H9 (cell line): ENCODE results near the gene USP47. TPM values are rescaled to one million over a fixed set of nuclear protein-coding genes. Genes with fewer than 3 reads are reported as not detected.

Experiments used
- DNase-seq: peaks from one replicate; pipeline ENCODE4 v3.0.0-alpha.2; 2017
- H2AFZ ChIP-seq: one replicate; pipeline ENCODE4 v1.6.1; 2013; ENCODE audit warnings: mild to moderate bottlenecking, low read length, control low read depth, moderate library complexity
- H2AK5ac ChIP-seq: 2 replicates; pipeline ENCODE4 v1.6.1; 2013; ENCODE audit warnings: low read length, control low read depth, mixed read lengths; ENCODE audit not compliant: insufficient read length
- H2BK120ac ChIP-seq: one replicate; pipeline ENCODE4 v1.6.1; 2013; ENCODE audit warnings: low read depth, mild to moderate bottlenecking, low read length, control low read depth, inconsistent platforms; ENCODE audit not compliant: poor library complexity, severe bottlenecking
- H2BK12ac ChIP-seq: 2 replicates; pipeline ENCODE4 v1.6.1; 2013; ENCODE audit warnings: low read length, control low read depth, mixed read lengths, low read depth; ENCODE audit not compliant: insufficient read length
- H2BK15ac ChIP-seq: 2 replicates; pipeline ENCODE4 v1.6.1; 2013; ENCODE audit warnings: low read depth, low read length, control low read depth
- H2BK20ac ChIP-seq: one replicate; pipeline ENCODE4 v1.6.1; 2013; ENCODE audit warnings: low read depth, mild to moderate bottlenecking, low read length, control low read depth, inconsistent platforms; ENCODE audit not compliant: poor library complexity, severe bottlenecking
- H2BK5ac ChIP-seq: 2 replicates; pipeline ENCODE4 v1.6.1; 2013; ENCODE audit warnings: low read length, control low read depth, mixed read lengths; ENCODE audit not compliant: insufficient read length
- H3K14ac ChIP-seq: 2 replicates; pipeline ENCODE4 v1.6.1; 2013; ENCODE audit warnings: low read length, control low read depth; ENCODE audit not compliant: insufficient read depth
- H3K18ac ChIP-seq: 2 replicates; pipeline ENCODE4 v1.6.1; 2013; ENCODE audit warnings: low read depth, mild to moderate bottlenecking, mixed read lengths, low read length, control low read depth; ENCODE audit not compliant: insufficient read length
- H3K23ac ChIP-seq: 2 replicates; pipeline ENCODE4 v1.6.1; 2013; ENCODE audit warnings: low read length, control low read depth, mixed read lengths, low read depth; ENCODE audit not compliant: insufficient read length
- H3K23me2 ChIP-seq: 2 replicates; pipeline ENCODE4 v1.6.1; 2013; ENCODE audit warnings: low read depth, mild to moderate bottlenecking, mixed read lengths, low read length, control low read depth; ENCODE audit not compliant: insufficient read length, poor library complexity, severe bottlenecking
- H3K27ac ChIP-seq: 2 replicates; pipeline ENCODE4 v1.5.1; 2013; ENCODE audit warnings: low read length, control low read depth, mixed read lengths, low read depth; ENCODE audit not compliant: insufficient read length
- H3K27me3 ChIP-seq: 2 replicates; pipeline ENCODE4 v1.6.1; 2013; ENCODE audit warnings: low read length, control low read depth, inconsistent platforms; ENCODE audit not compliant: insufficient read depth
- H3K4ac ChIP-seq: 2 replicates; pipeline ENCODE4 v1.6.1; 2013; ENCODE audit warnings: low read depth, mild to moderate bottlenecking, control low read depth, inconsistent platforms, low read length, moderate library complexity
- H3K4me1 ChIP-seq: 2 replicates; pipeline ENCODE4 v1.6.1; 2013; ENCODE audit warnings: low read length, control low read depth, inconsistent platforms; ENCODE audit not compliant: insufficient read depth
- H3K4me2 ChIP-seq: 2 replicates; pipeline ENCODE4 v1.6.1; 2013; ENCODE audit warnings: low read length, control low read depth, mixed read lengths; ENCODE audit not compliant: insufficient read length, insufficient read depth
- H3K56ac ChIP-seq: 2 replicates; pipeline ENCODE4 v1.6.1; 2013; ENCODE audit warnings: low read depth, mild to moderate bottlenecking, mixed read lengths, low read length, control low read depth; ENCODE audit not compliant: insufficient read length
- H3K79me1 ChIP-seq: 2 replicates; pipeline ENCODE4 v1.6.1; 2013; ENCODE audit warnings: low read depth, mild to moderate bottlenecking, moderate library complexity, low read length, control low read depth, inconsistent platforms; ENCODE audit not compliant: insufficient read depth, poor library complexity, severe bottlenecking
- H3K79me2 ChIP-seq: 2 replicates; pipeline ENCODE4 v1.6.1; 2013; ENCODE audit warnings: low read length, control low read depth, inconsistent platforms; ENCODE audit not compliant: insufficient read depth
- H3K9ac ChIP-seq: 2 replicates; pipeline ENCODE4 v1.6.1; 2013; ENCODE audit warnings: low read length, control low read depth, mixed read lengths; ENCODE audit not compliant: insufficient read length; ENCODE audit errors: extremely low read depth
- H3K9me3 ChIP-seq: one replicate; pipeline ENCODE4 v1.6.1; 2013; ENCODE audit warnings: low read depth, low read length, inconsistent platforms; ENCODE audit not compliant: control insufficient read depth
- H3T11ph ChIP-seq: one replicate; pipeline ENCODE4 v1.6.1; 2013; ENCODE audit warnings: mild to moderate bottlenecking, low read length, control low read depth, inconsistent platforms
- H4K20me1 ChIP-seq: one replicate; pipeline ENCODE4 v1.6.1; 2013; ENCODE audit not compliant: control insufficient read depth, insufficient read length, insufficient read depth
- H4K5ac ChIP-seq: 2 replicates; pipeline ENCODE4 v1.6.1; 2013; ENCODE audit warnings: low read depth, mild to moderate bottlenecking, mixed read lengths, low read length, control low read depth; ENCODE audit not compliant: insufficient read length
- H4K8ac ChIP-seq: replicated peaks from 2 replicates; pipeline ENCODE4 v1.6.1; 2013; ENCODE audit warnings: low read length, control low read depth, mixed read lengths, low read depth; ENCODE audit not compliant: insufficient read length
- H4K91ac ChIP-seq: 2 replicates; pipeline ENCODE4 v1.6.1; 2013; ENCODE audit warnings: low read depth, mild to moderate bottlenecking, moderate library complexity, mixed read lengths, low read length, control low read depth; ENCODE audit not compliant: insufficient read length
- H3K27ac Mint-ChIP-seq, 3 experiments: 2 replicates in 2 of 3; 3 replicates in 1 of 3; pipeline ENCODE4 v1.8.0; 2020 to 2021; ENCODE audit warnings: mixed read lengths in 3 of 3, mild to moderate bottlenecking in 1 of 3, moderate library complexity in 1 of 3
- H3K27me3 Mint-ChIP-seq: 2 replicates; pipeline ENCODE4 v1.8.0; 2021; ENCODE audit warnings: low read depth, mild to moderate bottlenecking, moderate library complexity, mixed read lengths
- H3K36me3 Mint-ChIP-seq, 3 experiments: 2 replicates in 2 of 3; 3 replicates in 1 of 3; pipeline ENCODE4 v1.8.0; 2020 to 2021; ENCODE audit warnings: low read depth in 3 of 3, mixed read lengths in 3 of 3; ENCODE audit not compliant: insufficient read depth in 1 of 3
- H3K4me1 Mint-ChIP-seq, 2 experiments: 2 replicates each; pipeline ENCODE4 v1.8.0; 2020; ENCODE audit warnings: mixed read lengths in 2 of 2
- H3K4me3 Mint-ChIP-seq, 2 experiments: 2 replicates in 1 of 2; 3 replicates in 1 of 2; pipeline ENCODE4 v1.8.0; 2020 to 2021; ENCODE audit warnings: mild to moderate bottlenecking in 2 of 2, mixed read lengths in 2 of 2, moderate library complexity in 1 of 2
- H3K9me3 Mint-ChIP-seq, 2 experiments: 2 replicates in 1 of 2; 3 replicates in 1 of 2; pipeline ENCODE4 v1.8.0; 2020; ENCODE audit warnings: mild to moderate bottlenecking in 2 of 2, mixed read lengths in 2 of 2, moderate library complexity in 1 of 2
- CTCF ChIP-seq: fragments of 200-600 bp; sonication (generic); conservative IDR thresholded peaks from 3 replicates; pipeline ENCODE4 v1.8.0; 2021; ENCODE audit warnings: antibody characterized with exemption, mild to moderate bottlenecking
- total RNA-seq: library from RNA; stranded (reverse); gene quantifications from 2 replicates; pipeline ENCODE4 v1.2.1, GENCODE V29; 2021

USP47 gene
- total RNA-seq, 1 experiment from 2014 or later = 26.7 TPM

- TF ChIP-seq CTCF = no peak
- Histone ChIP-seq H3T11ph (no peak overlapping the region), H3K14ac (no peak overlapping the region), H2BK20ac (no peak overlapping the region), H3K4me1 (peaks cover under 1% of the 10 kb centered on the region; the same call in 1 of the 2 replicates), H3K79me1 (no peaks in the 10 kb centered on the region), H2BK12ac (no peak overlapping the region), H2BK5ac (no peak overlapping the region), H3K9me3 (no peaks in the 10 kb centered on the region), H3K27me3 (no peaks in the 10 kb centered on the region), H3K9ac (no peak overlapping the region), H4K20me1 (no peaks in the 10 kb centered on the region), H3K79me2 (peaks cover 11% of the 10 kb centered on the region; the same call in 1 of the 2 replicates), H2BK15ac (no peak overlapping the region), H2AK5ac (no peak overlapping the region), H4K5ac (no peak overlapping the region), H3K4ac (no peak overlapping the region), H3K18ac (no peak overlapping the region), H2BK120ac (no peak overlapping the region), H3K23ac (no peak overlapping the region), H4K8ac (no peak overlapping the region), H4K91ac (no peak overlapping the region), H3K23me2 (peaks cover 11% of the 10 kb centered on the region), H2AFZ (no peak overlapping the region), H3K56ac (no peak overlapping the region), H3K27ac (no peak overlapping the region), H3K4me2 (no peak overlapping the region)
- Mint-ChIP-seq H3K27me3 (no peaks in the 10 kb centered on the region), H3K4me1 (peaks cover 2 to 3% of the 10 kb centered on the region in 2 experiments; a peak in 3 of 4 replicates), H3K9me3 (no peaks in the 10 kb centered on the region), H3K4me3 (no peak overlapping the region), H3K27ac (no peak overlapping the region), H3K36me3 (no peaks in the 10 kb centered on the region)
- no peak for DNase-seq
These were observed 2.1 kb upstream of the USP47 start for GRCh38 chr11:11839718-11840117.
